ENCODE data around the gene FAM227A. TPM values are rescaled to one million over a fixed set of nuclear protein-coding genes. Genes with fewer than 3 reads are reported as not detected.
"Not testable (repeated sequence)": the region's sequence is repeated elsewhere in the genome, so short reads cannot be mapped to it uniquely, and the experiment has no call there.

The FAM227A gene
- total RNA-seq, 1 donor from 2014 or later, result 1.0 TPM

- TF ChIP-seq CTCF (IDR thresholded peaks at IDR 0.05; ENCODE audit: borderline replicate concordance), result no peak
- Histone ChIP-seq H3K4me3 (no peak overlapping the region), H3K9me3 (replicated peaks) (no peaks in the 10 kb centered on the region), H3K4me1 (peaks cover 19% of the 10 kb centered on the region), H3K36me3 (no peaks in the 10 kb centered on the region), H3K27ac (replicated peaks) (no peak overlapping the region), H3K27me3 (ENCODE audit: low read depth) (no peaks in the 10 kb centered on the region)
- DNase-seq, result no peak
- intact Hi-C loops (cut with micrococcal nuclease), result no loop called here
Measured at GRCh38 chr22:38608992-38609750, 47.0 kb downstream of the FAM227A start.

- H3K36me3 ChIP-seq, result no peaks in the 10 kb centered on the region
- H3K9me3 ChIP-seq (replicated peaks), result no peaks in the 10 kb centered on the region
- TF ChIP-seq CTCF (IDR thresholded peaks at IDR 0.05; ENCODE audit: borderline replicate concordance), result no peak
- no peaks in the 10 kb centered on the region for H3K27me3 ChIP-seq (ENCODE audit: low read depth)
- no peak overlapping the region for H3K27ac ChIP-seq (replicated peaks)
- intact Hi-C loops (cut with micrococcal nuclease), result no loop called here
- H3K4me1 ChIP-seq, result peaks cover 11% of the 10 kb centered on the region
- no peak overlapping the region for H3K4me3 ChIP-seq
- no peak for DNase-seq
Measured at GRCh38 chr22:38607680-38608079, 48.5 kb downstream of the FAM227A start.

GRCh38 chr22:38602166-38602565 lies 54.0 kb downstream of the FAM227A start:
- Histone ChIP-seq H3K4me1 (peaks cover 11% of the 10 kb centered on the region), H3K36me3 (no peaks in the 10 kb centered on the region), H3K27ac (replicated peaks) (no peak overlapping the region), H3K4me3 (no peak overlapping the region), H3K27me3 (ENCODE audit: low read depth) (no peaks in the 10 kb centered on the region), H3K9me3 (replicated peaks) (no peaks in the 10 kb centered on the region)
- intact Hi-C loops (cut with micrococcal nuclease), result no loop called here
- TF ChIP-seq CTCF (IDR thresholded peaks at IDR 0.05; ENCODE audit: borderline replicate concordance), result no peak
- DNase-seq, result no peak

GRCh38 chr22:38601221-38601764 lies 54.9 kb downstream of the FAM227A start:
- Histone ChIP-seq H3K4me3 (no peak overlapping the region), H3K27me3 (ENCODE audit: low read depth) (no peaks in the 10 kb centered on the region), H3K9me3 (replicated peaks) (no peaks in the 10 kb centered on the region), H3K27ac (replicated peaks) (no peak overlapping the region), H3K36me3 (no peaks in the 10 kb centered on the region), H3K4me1 (peaks cover 4% of the 10 kb centered on the region)
- DNase-seq, result no peak
- intact Hi-C loops (cut with micrococcal nuclease), result no loop called here
- no peak for TF ChIP-seq CTCF (IDR thresholded peaks at IDR 0.05; ENCODE audit: borderline replicate concordance)

- intact Hi-C loops (cut with micrococcal nuclease), result loop anchor here (10.0 kb wide), 1 partner anchor 555 kb away; no protein-coding TSS in a partner anchor
- no peak for TF ChIP-seq CTCF (IDR thresholded peaks at IDR 0.05; ENCODE audit: borderline replicate concordance)
- Histone ChIP-seq H3K27ac (replicated peaks) (no peak overlapping the region), H3K9me3 (replicated peaks) (no peaks in the 10 kb centered on the region), H3K4me1 (no peaks in the 10 kb centered on the region), H3K27me3 (ENCODE audit: low read depth) (no peaks in the 10 kb centered on the region), H3K4me3 (no peak overlapping the region), H3K36me3 (no peaks in the 10 kb centered on the region)
- DNase-seq, result no peak
Measured at GRCh38 chr22:38599466-38599865, 56.7 kb downstream of the FAM227A start.

GRCh38 chr22:38582923-38583322 lies 73.3 kb downstream of the FAM227A start:
- intact Hi-C loops (cut with micrococcal nuclease); H3K27ac ChIP-seq (replicated peaks); H3K4me1 ChIP-seq; H3K4me3 ChIP-seq; H3K36me3 ChIP-seq; DNase-seq; H3K27me3 ChIP-seq (ENCODE audit: low read depth); H3K9me3 ChIP-seq (replicated peaks): not testable (repeated sequence)

Data from left ventricle myocardium inferior (tissue), 1 donor.